H1 (cell line): Measurements from ENCODE around the gene ARPP21. TPM values are rescaled to one million over a fixed set of nuclear protein-coding genes. Genes with fewer than 3 reads are reported as not detected.

ENCODE experiments used
- CHD7 ChIP-seq: fragments of 300-600 bp; sonication (generic); IDR thresholded peaks from 2 replicates; pipeline ENCODE4 v1.7.1; 2012; ENCODE audit warnings: low read length, moderate library complexity, mild to moderate bottlenecking, inconsistent platforms; ENCODE audit not compliant: insufficient replicate concordance
- E2F6 ChIP-seq: IDR thresholded peaks from 2 replicates; pipeline ENCODE4 v1.6.1; 2012; ENCODE audit warnings: inconsistent platforms
- polyA plus RNA-seq, 7 experiments: library from polyadenylated mRNA; depleted of rRNA in 3 of 7; stranded (reverse) in 5 of 7; unstranded in 2 of 7; fragments of >200 nt in 5 of 7; fragments of 200-250 nt in 2 of 7; gene quantifications; 1 replicate in 5 of 7; 2 replicates in 1 of 7; 4 replicates in 1 of 7; pipeline versions ENCODE4 v1.2.1 to v1.2.3, GENCODE V29; 2011 to 2013; ENCODE audit warnings: missing spikeins in 2 of 7, mixed read lengths in 2 of 7
- total RNA-seq: library from RNA; stranded (reverse); fragmentation: NEBNext Ultra II Directional; extraction: Animal tissue kit (Norgen Biotek cat#: 25700); gene quantifications from 2 replicates; pipeline ENCODE4 v1.2.1, GENCODE V29; 2021

ARPP21 gene
- total and polyA plus RNA-seq, 2 of the 8 experiments (the other 6 are each of a cell fraction or from before 2014, with no cell fraction given), result not detected

GRCh38 chr3:35751207-35751606 lies 111.9 kb downstream of the ARPP21 start (continued):
- TF ChIP-seq CHD7, result no peak
- no peak for TF ChIP-seq E2F6
